GDM1 (cell line): ENCODE data around the gene MMAB.
A peak's percentile ranks its signal among the peaks of the same experiment; 100 is the strongest.
"Not testable (repeated sequence)": the region's sequence is repeated elsewhere in the genome, so short reads cannot be mapped to it uniquely, and the experiment has no call there.

Source experiments
- DNase-seq: peaks from one replicate; lab custom pipeline; 2025; lab: John Stamatoyannopoulos, UW

The MMAB gene

GRCh38 chr12:109602132-109602531 lies 28.8 kb upstream of the MMAB start:
- not testable (repeated sequence) for DNase-seq

GRCh38 chr12:109601557-109601956 lies 28.3 kb upstream of the MMAB start:
- no peak for DNase-seq

- no peak for DNase-seq
Observed at GRCh38 chr12:109600995-109601394, 27.7 kb upstream of the MMAB start.

DNA sequence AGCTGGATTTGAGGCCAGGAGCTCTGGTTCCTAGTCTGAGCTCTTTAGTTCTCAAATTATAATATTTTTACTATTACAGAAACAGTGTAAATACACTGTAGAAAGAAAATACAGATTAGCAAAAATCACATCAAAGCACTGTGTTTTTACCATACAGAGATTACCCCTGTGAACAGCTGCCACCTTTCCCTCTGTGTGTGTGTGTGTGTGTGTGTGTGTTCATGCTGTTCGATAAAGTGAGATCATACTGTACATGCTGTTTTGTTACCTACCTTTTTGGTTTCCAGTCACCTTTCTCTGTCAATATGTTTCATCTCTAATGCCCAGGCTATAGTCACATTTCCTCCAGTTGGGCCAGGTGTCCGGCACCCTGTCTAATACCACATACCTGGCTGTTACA lies 27.2 kb upstream of the MMAB start:
- no peak for DNase-seq

- no peak for DNase-seq
Observed at GRCh38 chr12:109599087-109599486, 25.8 kb upstream of the MMAB start.

DNA sequence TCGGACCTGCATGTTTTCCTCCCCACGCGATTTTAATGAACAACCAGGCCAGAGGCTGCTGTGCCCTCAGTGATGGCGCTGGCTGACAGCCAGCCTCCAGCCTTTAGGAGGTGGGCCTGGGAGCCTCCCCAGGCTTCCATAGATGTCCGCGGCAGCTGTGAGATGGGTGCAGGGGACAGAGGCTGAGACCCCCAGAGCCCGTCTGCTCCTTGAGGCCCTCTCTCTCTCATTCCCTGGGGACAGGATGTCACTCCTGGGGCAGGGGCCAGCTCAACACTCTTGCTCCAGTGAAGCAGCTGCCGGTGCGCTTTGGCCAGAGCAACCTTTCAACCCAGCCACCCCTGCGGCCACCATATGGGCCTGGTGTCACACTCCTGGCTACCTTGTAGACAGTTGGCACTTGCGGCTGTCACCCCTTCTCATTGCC lies 25.1 kb upstream of the MMAB start:
- no peak for DNase-seq

DNA sequence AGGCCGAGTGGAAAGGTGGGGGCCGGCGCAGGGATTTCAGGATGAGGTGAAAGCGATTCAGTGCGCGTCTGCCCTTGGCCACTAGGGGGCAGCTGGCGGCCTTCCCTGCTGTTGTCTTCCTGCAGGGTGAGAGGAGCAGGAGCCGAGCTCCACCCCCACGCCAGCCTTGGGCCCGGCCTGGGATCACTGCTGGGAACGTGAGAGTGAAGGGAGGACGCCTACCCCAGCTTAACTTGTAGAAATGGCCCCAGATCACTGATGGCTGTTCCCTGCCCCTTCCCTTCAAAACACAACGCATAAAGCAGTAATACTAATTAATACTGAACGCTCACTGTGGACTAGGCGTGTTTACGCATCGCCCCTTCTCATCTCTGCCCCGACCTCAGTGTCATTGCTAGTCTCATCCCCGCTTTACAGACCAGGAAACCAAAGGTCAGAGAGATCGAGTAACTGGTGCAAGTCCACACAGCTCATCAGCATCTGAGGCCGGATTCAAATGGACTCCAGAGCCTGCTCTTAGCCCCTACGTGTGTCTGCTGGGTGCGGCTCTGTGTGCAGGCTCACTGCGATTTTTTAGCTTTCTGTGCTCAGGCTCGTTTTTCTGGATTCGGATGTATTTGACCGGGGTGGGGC lies 24.6 kb upstream of the MMAB start:
- peak; percentile 23 for DNase-seq

DNA sequence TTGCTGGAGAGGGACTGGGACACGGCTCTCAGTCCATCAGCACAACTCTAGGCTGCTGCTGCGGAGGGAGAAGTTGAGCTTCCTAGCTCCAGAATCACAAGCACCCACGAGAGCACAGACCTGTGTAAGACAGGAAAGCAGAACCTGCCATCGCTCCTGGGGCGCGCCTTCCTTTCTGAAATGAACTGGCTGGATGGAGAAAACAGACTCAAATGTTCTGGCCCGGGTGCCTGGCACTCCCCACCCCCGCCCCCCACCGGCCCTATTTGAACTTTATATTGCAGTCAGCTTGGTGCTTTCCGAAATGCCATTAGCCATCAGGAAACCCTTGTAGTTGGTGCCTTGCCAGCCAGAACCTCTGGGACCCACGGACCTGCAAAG lies 24.1 kb upstream of the MMAB start:
- DNase-seq: no peak

DNA sequence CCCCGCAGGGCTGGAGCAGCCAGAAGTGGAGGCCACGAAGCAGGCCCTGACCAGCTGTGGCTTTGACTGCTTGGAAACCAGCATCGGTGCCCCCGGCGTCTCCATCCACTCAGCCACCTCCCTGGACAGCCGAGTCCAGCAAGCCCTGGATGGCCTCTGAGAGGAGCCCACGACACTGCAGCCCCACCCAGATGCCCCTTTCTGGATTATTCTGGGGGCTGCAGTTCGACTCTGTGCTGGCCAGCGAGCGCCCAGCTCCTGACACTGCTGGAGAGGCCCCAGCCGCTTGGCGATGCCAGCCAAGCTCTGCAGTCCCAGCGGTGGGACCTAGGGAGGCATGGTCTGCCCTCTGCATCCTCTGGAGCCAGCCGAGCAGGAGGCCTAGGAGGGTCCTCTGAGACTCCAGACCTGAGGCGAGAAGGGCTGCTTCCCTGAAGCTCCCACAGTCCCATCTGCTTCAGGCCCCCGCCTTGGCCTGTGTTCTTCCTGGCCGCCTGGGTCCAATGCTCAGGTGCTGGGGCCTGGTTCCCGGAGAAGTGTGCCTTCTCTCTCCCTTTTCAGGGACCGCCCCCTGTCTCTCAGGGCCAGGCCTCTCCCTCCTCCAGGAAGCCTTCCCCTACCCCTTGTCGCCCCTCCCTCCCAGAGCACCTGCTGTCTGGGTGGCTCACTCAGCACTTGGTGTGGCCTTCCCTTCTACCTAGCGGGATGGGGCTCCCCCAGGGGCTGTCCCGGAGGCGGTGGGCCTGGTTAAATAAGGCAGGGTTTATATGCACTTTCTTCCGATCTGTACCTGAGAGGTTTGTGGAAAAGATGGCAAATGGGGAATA lies 23.3 kb upstream of the MMAB start:
- DNase-seq: no peak

GRCh38 chr12:109595321-109595902 lies 22.1 kb upstream of the MMAB start:
- peak; percentile 66 for DNase-seq

GRCh38 chr12:109594556-109595317 lies 21.4 kb upstream of the MMAB start:
- no peak for DNase-seq

- DNase-seq: no peak
Observed at GRCh38 chr12:109592905-109593272, 19.6 kb upstream of the MMAB start.

GRCh38 chr12:109592195-109592904 lies 19.0 kb upstream of the MMAB start:
- DNase-seq: no peak

GRCh38 chr12:109591041-109591440 lies 17.7 kb upstream of the MMAB start:
- DNase-seq: no peak

GRCh38 chr12:109590566-109590965 lies 17.3 kb upstream of the MMAB start:
- no peak for DNase-seq

DNA sequence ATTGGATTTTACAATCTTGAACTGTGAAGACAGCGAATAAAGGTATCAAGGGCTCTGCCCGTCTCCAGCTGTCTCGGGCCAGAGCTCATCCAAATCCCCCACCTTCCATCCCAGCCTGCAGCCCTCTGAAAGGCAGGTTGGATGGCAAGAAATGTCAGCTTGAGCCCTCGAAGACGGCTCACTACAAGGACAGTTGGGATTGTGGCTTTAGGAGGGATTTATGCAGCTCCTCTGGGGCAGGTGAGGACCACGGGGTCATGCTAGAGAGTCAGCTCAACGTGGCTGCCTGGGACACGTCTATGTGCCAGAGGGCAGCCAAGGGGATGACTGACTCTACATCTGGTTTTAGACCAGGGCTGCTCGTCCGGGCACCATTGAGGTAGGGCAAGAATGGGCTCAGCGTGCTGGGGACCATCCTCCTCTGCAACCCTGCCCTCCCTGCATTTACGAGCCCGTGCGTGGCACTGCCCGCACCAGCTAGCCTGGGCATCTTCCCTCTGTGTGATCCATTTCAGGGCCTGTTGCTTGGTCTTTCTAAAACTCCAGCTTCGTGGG lies 16.5 kb upstream of the MMAB start:
- DNase-seq: no peak

- DNase-seq: no peak
Observed at GRCh38 chr12:109589240-109589590, 15.9 kb upstream of the MMAB start.

- no peak for DNase-seq
Observed at GRCh38 chr12:109588461-109589239, 15.3 kb upstream of the MMAB start.

DNA sequence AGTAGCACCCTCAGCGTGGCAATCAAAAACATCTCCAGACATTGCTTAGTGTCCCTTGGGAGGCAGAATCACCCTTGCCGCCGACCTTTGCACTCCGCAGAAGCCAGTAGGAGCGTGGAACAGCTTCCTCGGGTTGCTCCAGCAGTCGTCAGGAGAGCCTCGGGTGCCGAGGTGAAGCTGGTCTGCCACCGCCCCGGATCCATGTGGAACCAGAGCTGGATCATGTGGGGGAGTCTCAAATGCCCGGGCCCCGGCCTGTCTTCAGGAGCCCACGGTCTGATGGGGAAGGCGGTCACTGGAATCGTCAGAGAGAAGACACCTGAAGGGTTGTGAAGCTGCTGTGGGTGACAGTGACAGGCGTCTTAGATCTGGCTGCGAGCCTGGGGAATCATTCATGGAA lies 14.6 kb upstream of the MMAB start:
- no peak for DNase-seq

DNA sequence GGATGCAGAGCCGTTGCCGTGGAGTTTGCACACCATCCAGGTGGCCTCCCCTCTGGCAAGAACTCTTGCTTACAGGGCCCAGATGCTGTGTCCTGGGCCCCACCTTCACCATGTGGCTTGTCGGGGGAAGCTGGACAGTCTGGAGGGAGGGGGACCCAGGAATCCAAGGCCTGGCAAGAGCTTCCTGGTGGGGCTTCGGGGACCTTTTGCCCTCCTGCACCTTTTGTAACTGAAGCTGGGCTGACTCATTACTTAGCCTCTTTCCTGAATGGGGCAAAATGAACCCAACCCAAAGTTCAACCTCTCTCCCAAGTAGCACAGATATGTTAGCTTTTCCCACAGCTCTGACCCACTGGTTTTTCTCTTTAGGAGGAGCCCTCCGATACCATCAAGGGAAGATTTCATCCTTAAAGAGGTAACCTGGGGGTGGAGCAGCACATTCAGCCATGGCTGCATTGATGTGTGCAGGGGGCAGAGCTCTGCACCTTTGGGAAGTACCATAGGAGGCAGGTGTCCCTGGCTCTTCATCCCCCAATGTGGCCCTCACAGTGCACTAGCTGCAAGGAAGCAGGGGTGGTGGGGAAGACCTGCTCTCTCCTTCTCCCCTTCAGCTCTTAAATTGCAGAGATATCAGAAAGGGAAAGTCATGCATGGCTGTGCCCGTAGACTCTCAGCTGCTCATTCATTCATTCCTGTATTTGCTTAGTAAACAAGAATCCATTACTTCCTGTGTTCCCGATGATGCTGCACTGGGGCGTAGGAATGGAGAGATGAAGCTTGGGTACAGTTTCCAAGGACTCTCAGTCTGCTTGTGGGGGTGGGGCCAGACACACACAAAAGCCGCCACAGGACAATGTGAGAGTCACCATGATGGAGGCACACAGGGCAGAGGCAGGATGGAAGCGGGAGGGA lies 13.3 kb upstream of the MMAB start:
- DNase-seq: no peak
